Loucy (cell line): ENCODE measurements around the gene EPB41.

Source experiments
- EZH2phosphoT487 ChIP-seq: fragments of 200-600 bp; IDR thresholded peaks from 2 replicates; pipeline ENCODE4 v1.6.1; 2018; ENCODE audit warnings: antibody characterized with exemption, mild to moderate bottlenecking, moderate library complexity, borderline replicate concordance
- TF ChIP-seq, protein P1 (sequence below): fragments of 200-600 bp; sonication (generic); conservative IDR thresholded peaks from 2 replicates; pipeline ENCODE4 v1.5.1; 2014; ENCODE audit warnings: mild to moderate bottlenecking, antibody characterized with exemption, low read length

DNA sequence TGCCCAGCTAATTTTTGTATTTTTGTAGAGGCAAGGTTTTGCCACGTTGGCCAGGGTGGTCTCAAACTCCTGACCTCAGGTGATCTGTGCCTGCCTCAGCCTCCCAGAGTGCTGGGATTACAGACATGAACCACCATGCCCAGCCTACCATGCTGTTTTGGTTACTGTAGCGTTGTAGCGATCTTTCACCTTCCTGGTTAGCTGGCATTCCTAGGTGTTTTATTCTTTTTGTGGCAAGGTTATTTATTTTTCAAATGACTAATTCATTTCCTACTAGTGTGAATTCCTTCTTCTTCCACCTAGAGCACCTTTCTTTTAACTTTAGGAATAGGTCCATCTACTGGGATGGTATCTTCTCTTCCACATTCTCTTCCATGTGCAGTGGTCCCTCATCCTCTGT is 180.1 kb downstream of the EPB41 start:
- TF ChIP-seq, protein P1, sequence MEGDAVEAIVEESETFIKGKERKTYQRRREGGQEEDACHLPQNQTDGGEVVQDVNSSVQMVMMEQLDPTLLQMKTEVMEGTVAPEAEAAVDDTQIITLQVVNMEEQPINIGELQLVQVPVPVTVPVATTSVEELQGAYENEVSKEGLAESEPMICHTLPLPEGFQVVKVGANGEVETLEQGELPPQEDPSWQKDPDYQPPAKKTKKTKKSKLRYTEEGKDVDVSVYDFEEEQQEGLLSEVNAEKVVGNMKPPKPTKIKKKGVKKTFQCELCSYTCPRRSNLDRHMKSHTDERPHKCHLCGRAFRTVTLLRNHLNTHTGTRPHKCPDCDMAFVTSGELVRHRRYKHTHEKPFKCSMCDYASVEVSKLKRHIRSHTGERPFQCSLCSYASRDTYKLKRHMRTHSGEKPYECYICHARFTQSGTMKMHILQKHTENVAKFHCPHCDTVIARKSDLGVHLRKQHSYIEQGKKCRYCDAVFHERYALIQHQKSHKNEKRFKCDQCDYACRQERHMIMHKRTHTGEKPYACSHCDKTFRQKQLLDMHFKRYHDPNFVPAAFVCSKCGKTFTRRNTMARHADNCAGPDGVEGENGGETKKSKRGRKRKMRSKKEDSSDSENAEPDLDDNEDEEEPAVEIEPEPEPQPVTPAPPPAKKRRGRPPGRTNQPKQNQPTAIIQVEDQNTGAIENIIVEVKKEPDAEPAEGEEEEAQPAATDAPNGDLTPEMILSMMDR = no peak
- TF ChIP-seq EZH2phosphoT487 = no peak
